ENCODE results near the gene AUTS2.

GRCh38 chr7:69920797-69921196 lies 322.5 kb downstream of the AUTS2 start:
- TF ChIP-seq GATA2 (IDR thresholded peaks at IDR 0.05; ENCODE audit: low read depth, low read length) = no peak
- TF ChIP-seq GATA3 (IDR thresholded peaks at IDR 0.05; ENCODE audit: low read depth, low read length) = no peak
